ENCODE results near the gene PTPRG. TPM values are rescaled to one million over a fixed set of nuclear protein-coding genes. Genes with fewer than 3 reads are reported as not detected.

Gene PTPRG
- total and polyA plus RNA-seq, 10 of the 15 experiments (the other 5 are each of a cell fraction or from before 2014, with no cell fraction given), result 0.29 to 20.7 (median 1.4) TPM

DNA sequence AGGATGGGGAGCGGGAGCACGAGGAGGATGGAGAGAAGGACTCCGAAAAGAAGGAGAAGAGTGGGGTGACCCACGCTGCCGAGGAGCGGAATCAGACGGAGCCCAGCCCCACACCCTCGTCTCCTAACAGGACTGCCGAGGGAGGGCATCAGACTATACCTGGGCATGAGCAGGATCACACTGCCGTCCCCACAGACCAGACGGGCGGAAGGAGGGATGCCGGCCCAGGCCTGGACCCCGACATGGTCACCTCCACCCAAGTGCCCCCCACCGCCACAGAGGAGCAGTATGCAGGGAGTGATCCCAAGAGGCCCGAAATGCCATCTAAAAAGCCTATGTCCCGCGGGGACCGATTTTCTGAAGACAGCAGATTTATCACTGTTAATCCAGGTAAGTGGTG is 642.2 kb downstream of the PTPRG start:
- in situ Hi-C loops (cut with MboI), result no loop called here

DNA sequence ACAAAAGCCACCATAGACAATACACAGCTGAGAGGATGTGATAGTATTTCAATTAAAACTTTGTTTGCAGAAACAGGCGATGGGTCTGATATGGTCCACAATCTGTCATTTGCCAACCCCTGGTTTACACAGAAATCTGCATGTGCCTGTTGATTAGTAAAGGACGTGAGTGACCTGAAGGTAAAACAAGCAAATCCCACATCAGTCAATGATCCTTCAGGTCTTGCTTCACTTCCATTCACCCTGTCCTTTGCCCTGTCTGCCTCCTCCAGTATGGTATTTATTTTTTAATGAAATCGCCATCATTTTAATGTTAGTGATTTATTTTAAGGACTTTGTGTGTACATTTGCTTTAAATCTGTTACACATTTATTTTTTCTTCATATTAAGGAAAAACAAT is 645.8 kb downstream of the PTPRG start:
- Histone ChIP-seq H3K4me2 (ENCODE audit: control insufficient read depth, insufficient read depth) (no peak overlapping the region), H3K27ac (ENCODE audit: control insufficient read depth, insufficient read depth) (no peak overlapping the region), H3K9ac (ENCODE audit: control insufficient read depth, insufficient read depth, low read length) (no peak overlapping the region), H3K79me2 (ENCODE audit: control insufficient read depth, insufficient read depth, low read length) (no peaks in the 10 kb centered on the region), H4K20me1 (ENCODE audit: control insufficient read depth, insufficient read depth) (no peaks in the 10 kb centered on the region), H2AFZ (ENCODE audit: control insufficient read depth, low read depth, low read length) (no peak overlapping the region), H3K4me1 (ENCODE audit: control insufficient read depth, insufficient read depth, low read length) (no peaks in the 10 kb centered on the region), H3K4me3 (no peak overlapping the region), H3K9me3 (replicated peaks; ENCODE audit: control insufficient read depth, insufficient read depth, low read length) (no peaks in the 10 kb centered on the region), H3K27me3 (replicated peaks in 1 of 2; ENCODE audit: control insufficient read depth in 2 of 2, insufficient read depth in 2 of 2, low read length in 1 of 2) (no peaks in the 10 kb centered on the region), H3K36me3 (ENCODE audit: control insufficient read depth in 2 of 2, insufficient read depth in 2 of 2, low read length in 1 of 2) (no peaks in the 10 kb centered on the region)
- ATAC-seq (no peak), DNase-seq (ENCODE audit: low read depth, low spot score) (no peak), FAIRE-seq (no peak)
- CTCF ChIA-PET, result interaction anchor here (0.7 to 1.3 kb wide), 5 partner anchors 19 to 124 kb away, joined by 3 to 4 read pairs (median 3); no protein-coding TSS in a partner anchor
- TF ChIP-seq, protein P1, sequence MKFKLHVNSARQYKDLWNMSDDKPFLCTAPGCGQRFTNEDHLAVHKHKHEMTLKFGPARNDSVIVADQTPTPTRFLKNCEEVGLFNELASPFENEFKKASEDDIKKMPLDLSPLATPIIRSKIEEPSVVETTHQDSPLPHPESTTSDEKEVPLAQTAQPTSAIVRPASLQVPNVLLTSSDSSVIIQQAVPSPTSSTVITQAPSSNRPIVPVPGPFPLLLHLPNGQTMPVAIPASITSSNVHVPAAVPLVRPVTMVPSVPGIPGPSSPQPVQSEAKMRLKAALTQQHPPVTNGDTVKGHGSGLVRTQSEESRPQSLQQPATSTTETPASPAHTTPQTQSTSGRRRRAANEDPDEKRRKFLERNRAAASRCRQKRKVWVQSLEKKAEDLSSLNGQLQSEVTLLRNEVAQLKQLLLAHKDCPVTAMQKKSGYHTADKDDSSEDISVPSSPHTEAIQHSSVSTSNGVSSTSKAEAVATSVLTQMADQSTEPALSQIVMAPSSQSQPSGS (IDR thresholded peaks at IDR 0.05; ENCODE audit: low read length), result no peak
- TF ChIP-seq NFXL1 (IDR thresholded peaks at IDR 0.05; ENCODE audit: borderline replicate concordance), result 0 out of 2 replicates have a peak, but pooled peaks have one; percentile 21
- WGBS (ENCODE audit: insufficient coverage, insufficient replicate concordance, low lambda C conversion rate, missing lambda C conversion rate), result 32% methylated on average over 3 of the region's 3 CpGs
- intact Hi-C loops (cut with micrococcal nuclease; ENCODE audit: unreplicated experiment) (no loop called here), in situ Hi-C loops (cut with MboI) (loop anchor here (5.0 kb wide), 1 partner anchor 350 kb away; no protein-coding TSS in a partner anchor)
- SMC1A ChIA-PET (ENCODE audit: uncharacterized antibody, unreplicated experiment), result interaction anchor here (0.8 to 2.0 kb wide), 4 partner anchors 9 to 82 kb away, joined by 3 to 7 read pairs (median 4); no protein-coding TSS in a partner anchor
- RAD21 ChIA-PET (ENCODE audit: unreplicated experiment), result no interaction called here
- POLR2A ChIA-PET, result interaction anchor here (0.6 kb wide), 2 partner anchors 300 to 382 kb away, joined by 4 to 5 read pairs; no protein-coding TSS in a partner anchor
- no TSS peak for BruUV-seq (replicated peaks)

More for the DNA sequence above, 642.2 kb downstream of the PTPRG start:
- Histone ChIP-seq H4K20me1 (ENCODE audit: control insufficient read depth, insufficient read depth) (no peaks in the 10 kb centered on the region), H3K79me2 (ENCODE audit: control insufficient read depth, insufficient read depth, low read length) (no peaks in the 10 kb centered on the region), H3K27me3 (replicated peaks in 1 of 2; ENCODE audit: control insufficient read depth in 2 of 2, insufficient read depth in 2 of 2, low read length in 1 of 2) (no peaks in the 10 kb centered on the region), H3K4me1 (ENCODE audit: control insufficient read depth, insufficient read depth, low read length) (no peaks in the 10 kb centered on the region), H3K9me3 (replicated peaks; ENCODE audit: control insufficient read depth, insufficient read depth, low read length) (no peaks in the 10 kb centered on the region), H3K36me3 (ENCODE audit: control insufficient read depth in 2 of 2, insufficient read depth in 2 of 2, low read length in 1 of 2) (no peaks in the 10 kb centered on the region), H2AFZ (ENCODE audit: control insufficient read depth, low read depth, low read length) (no peak overlapping the region), H3K9ac (ENCODE audit: control insufficient read depth, insufficient read depth, low read length) (no peak overlapping the region), H3K27ac (ENCODE audit: control insufficient read depth, insufficient read depth) (no peak overlapping the region), H3K4me2 (ENCODE audit: control insufficient read depth, insufficient read depth) (no peak overlapping the region), H3K4me3 (no peak overlapping the region)
- FAIRE-seq, result no peak
- intact Hi-C loops (cut with micrococcal nuclease; ENCODE audit: unreplicated experiment), result loop anchor here (5.0 kb wide), 2 partner anchors 109 to 129 kb away; no protein-coding TSS in a partner anchor
- ChIA-PET CTCF (interaction anchor here (0.6 to 0.7 kb wide), 2 partner anchors 14 to 345 kb away, joined by 3 read pairs; no protein-coding TSS in a partner anchor), SMC1A (ENCODE audit: uncharacterized antibody, unreplicated experiment) (no interaction called here), RAD21 (ENCODE audit: unreplicated experiment) (no interaction called here), POLR2A (no interaction called here)
- no peak for ATAC-seq
- no TSS peak for BruUV-seq (replicated peaks)
- DNase-seq (ENCODE audit: low read depth, low spot score), result no peak
- TF ChIP-seq, protein P2, sequence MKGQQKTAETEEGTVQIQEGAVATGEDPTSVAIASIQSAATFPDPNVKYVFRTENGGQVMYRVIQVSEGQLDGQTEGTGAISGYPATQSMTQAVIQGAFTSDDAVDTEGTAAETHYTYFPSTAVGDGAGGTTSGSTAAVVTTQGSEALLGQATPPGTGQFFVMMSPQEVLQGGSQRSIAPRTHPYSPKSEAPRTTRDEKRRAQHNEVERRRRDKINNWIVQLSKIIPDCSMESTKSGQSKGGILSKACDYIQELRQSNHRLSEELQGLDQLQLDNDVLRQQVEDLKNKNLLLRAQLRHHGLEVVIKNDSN (IDR thresholded peaks at IDR 0.05; ENCODE audit: borderline replicate concordance, extremely low read length, insufficient read depth, low read depth, low read length), result no peak
- TF ChIP-seq WRNIP1 (IDR thresholded peaks at IDR 0.05; ENCODE audit: borderline replicate concordance, low read depth, low read length) (no peak), EZH2 (IDR thresholded peaks at IDR 0.05; ENCODE audit: borderline replicate concordance, control insufficient read depth, low read depth, low read length) (no peak), ETV6 (conservative IDR thresholded peaks at IDR 0.05 in 1 of 2, IDR thresholded peaks at IDR 0.05 in 1 of 2; ENCODE audit: borderline replicate concordance in 1 of 2, low read depth in 1 of 2) (no peak), FOXM1 (IDR thresholded peaks at IDR 0.05; ENCODE audit: low read depth, low read length) (no peak), RB1 (IDR thresholded peaks at IDR 0.05; ENCODE audit: borderline replicate concordance) (no peak), FOXK2 (IDR thresholded peaks at IDR 0.05) (no peak), MXI1 (IDR thresholded peaks at IDR 0.05; ENCODE audit: low read depth, low read length) (no peak), MTA3 (IDR thresholded peaks at IDR 0.05; ENCODE audit: borderline replicate concordance, low read length) (no peak), SP1 (IDR thresholded peaks at IDR 0.05; ENCODE audit: low read depth, low read length) (no peak), ZNF384 (IDR thresholded peaks at IDR 0.05; ENCODE audit: borderline replicate concordance, low read depth, low read length) (no peak)
- 59% methylated on average over 13 of the region's 19 CpGs for WGBS (ENCODE audit: insufficient coverage, insufficient replicate concordance, low lambda C conversion rate, missing lambda C conversion rate)
